ENCODE data around the gene PROP1.

- TF ChIP-seq CTCF (IDR thresholded peaks at IDR 0.05): no peak
- TF ChIP-seq POLR2A (IDR thresholded peaks at IDR 0.05): no peak
Measured at GRCh38 chr5:177997846-177998245, 1.8 kb upstream of the PROP1 start.

Measured in adrenal gland (tissue), 5 donors.